HEK293 (cell line): ENCODE results near the gene ACP1.

Experiments used
- CTCF ChIA-PET: fragments of 350-600 bp; formaldehyde crosslinking; extraction: SDS; loops from one replicate; lab custom pipeline; 2021; ENCODE audit warnings: antibody characterized with exemption; lab: Yijun Ruan, JAX
- POLR2A ChIA-PET: fragments of 300-600 bp; formaldehyde crosslinking; extraction: SDS; loops from one replicate; lab custom pipeline; 2020; ENCODE audit warnings: antibody characterized with exemption, inconsistent platforms; lab: Yijun Ruan, JAX
- H3K27ac ChIP-seq: fragments of 200-500 bp; sonication (Bioruptor generic); 2 replicates; pipeline ENCODE4 v1.5.1; 2014; ENCODE audit warnings: low read depth, low read length, control low read depth, inconsistent platforms; ENCODE audit errors: extremely low read depth
- H3K36me3 ChIP-seq, 2 experiments: fragments of 200-500 bp in 1 of 2; sonication (Bioruptor generic) in 1 of 2; 1 replicate in 1 of 2; 2 replicates in 1 of 2; pipeline ENCODE4 v1.5.1; 2014 to 2017; ENCODE audit warnings: inconsistent platforms in 2 of 2, low read length in 2 of 2; ENCODE audit not compliant: control insufficient read depth in 2 of 2, insufficient read depth in 1 of 2
- H3K4me1 ChIP-seq: fragments of 200-500 bp; sonication (Bioruptor generic); 2 replicates; pipeline ENCODE4 v1.5.1; 2014; ENCODE audit warnings: mild to moderate bottlenecking, low read length, inconsistent platforms; ENCODE audit not compliant: control insufficient read depth, insufficient read depth
- H3K4me3 ChIP-seq: 2 replicates; pipeline ENCODE4 v1.5.1; 2011; ENCODE audit warnings: low read depth, mild to moderate bottlenecking, control low read depth, low read length, moderate library complexity
- H3K9me3 ChIP-seq: fragments of 200-500 bp; sonication (Bioruptor generic); 2 replicates; pipeline ENCODE4 v1.5.1; 2014; ENCODE audit warnings: low read depth, low read length, inconsistent platforms; ENCODE audit not compliant: control insufficient read depth, insufficient read depth
- GLIS1 ChIP-seq: fragments of 450-650 bp; formaldehyde crosslinking; IDR thresholded peaks from 2 replicates; pipeline ENCODE4 v1.5.1; 2016; ENCODE audit warnings: missing biosample characterization, missing genetic modification characterization
- HIC1 ChIP-seq: fragments of 450-650 bp; formaldehyde crosslinking; IDR thresholded peaks from 2 replicates; pipeline ENCODE4 v1.5.1; 2016; ENCODE audit warnings: missing biosample characterization, missing genetic modification characterization
- HOXD13 ChIP-seq: sonication (generic); formaldehyde crosslinking; IDR thresholded peaks from 2 replicates; pipeline ENCODE4 v1.8.0; 2022; ENCODE audit warnings: missing genetic modification reagents, borderline replicate concordance
- ZNF2 ChIP-seq: fragments of 450-650 bp; formaldehyde crosslinking; IDR thresholded peaks from 2 replicates; pipeline ENCODE4 v1.5.1; 2016; ENCODE audit warnings: missing biosample characterization, missing genetic modification characterization
- ZNF311 ChIP-seq: fragments of 450-650 bp; formaldehyde crosslinking; IDR thresholded peaks from 2 replicates; pipeline ENCODE4 v1.5.1; 2017; ENCODE audit warnings: missing biosample characterization, missing genetic modification characterization, borderline replicate concordance
- ZNF391 ChIP-seq: fragments of 450-650 bp; formaldehyde crosslinking; IDR thresholded peaks from 2 replicates; pipeline ENCODE4 v1.5.1; 2016; ENCODE audit warnings: low read depth, missing biosample characterization, missing genetic modification characterization, borderline replicate concordance
- ZNF501 ChIP-seq: fragments of 450-650 bp; formaldehyde crosslinking; IDR thresholded peaks from 2 replicates; pipeline ENCODE4 v1.5.1; 2016; ENCODE audit warnings: missing biosample characterization, missing genetic modification characterization
- ZNF660 ChIP-seq: fragments of 450-650 bp; IDR thresholded peaks from 2 replicates; pipeline ENCODE4 v1.5.1; 2018; ENCODE audit warnings: missing biosample characterization, mild to moderate bottlenecking, missing genetic modification characterization
- ZSCAN4 ChIP-seq: fragments of 450-650 bp; formaldehyde crosslinking; IDR thresholded peaks from 2 replicates; pipeline ENCODE4 v1.5.1; 2017; ENCODE audit warnings: missing biosample characterization, missing genetic modification characterization
- TF ChIP-seq, protein P1 (sequence below): fragments of 450-650 bp; formaldehyde crosslinking; IDR thresholded peaks from 2 replicates; pipeline ENCODE4 v1.5.1; 2016; ENCODE audit warnings: missing biosample characterization, missing genetic modification characterization
- TF ChIP-seq, protein P2 (sequence below): fragments of 450-650 bp; formaldehyde crosslinking; IDR thresholded peaks from 2 replicates; pipeline ENCODE4 v1.5.1; 2017; ENCODE audit warnings: missing biosample characterization, missing genetic modification characterization
- TF ChIP-seq, protein P3 (sequence below): fragments of 450-650 bp; formaldehyde crosslinking; IDR thresholded peaks from 2 replicates; pipeline ENCODE4 v1.5.1; 2016; ENCODE audit warnings: missing biosample characterization, missing genetic modification characterization

Gene ACP1

DNA sequence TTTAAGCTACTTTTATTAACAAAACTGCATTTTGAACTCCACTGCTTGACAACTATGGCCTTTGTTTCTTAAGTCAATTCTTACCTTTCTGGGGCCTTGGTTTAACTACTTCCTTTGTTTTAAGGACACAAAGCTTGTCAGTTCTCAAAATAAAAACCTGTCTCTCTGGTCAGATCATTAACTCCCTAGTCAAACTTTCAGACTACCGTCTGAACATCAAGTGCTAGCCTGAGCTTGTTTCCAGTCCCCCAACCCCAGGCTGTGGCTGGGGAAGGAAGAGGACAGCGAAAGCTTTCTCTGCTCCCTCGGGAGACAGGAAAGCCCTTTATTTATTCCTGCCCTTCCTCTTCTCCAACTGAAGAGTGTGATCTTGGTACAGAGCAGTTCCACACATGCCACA lies 2.6 kb upstream of the ACP1 start:
- Histone ChIP-seq H3K4me1 (peaks cover 4% of the 10 kb centered on the region; the same call in 1 of the 2 replicates), H3K4me3 (no peak overlapping the region), H3K9me3 (no peaks in the 10 kb centered on the region), H3K27ac (no peak overlapping the region), H3K36me3 (peaks cover 0 to 4% of the 10 kb centered on the region in 2 experiments; a peak in 1 of 3 replicates)
- TF ChIP-seq, protein P1, sequence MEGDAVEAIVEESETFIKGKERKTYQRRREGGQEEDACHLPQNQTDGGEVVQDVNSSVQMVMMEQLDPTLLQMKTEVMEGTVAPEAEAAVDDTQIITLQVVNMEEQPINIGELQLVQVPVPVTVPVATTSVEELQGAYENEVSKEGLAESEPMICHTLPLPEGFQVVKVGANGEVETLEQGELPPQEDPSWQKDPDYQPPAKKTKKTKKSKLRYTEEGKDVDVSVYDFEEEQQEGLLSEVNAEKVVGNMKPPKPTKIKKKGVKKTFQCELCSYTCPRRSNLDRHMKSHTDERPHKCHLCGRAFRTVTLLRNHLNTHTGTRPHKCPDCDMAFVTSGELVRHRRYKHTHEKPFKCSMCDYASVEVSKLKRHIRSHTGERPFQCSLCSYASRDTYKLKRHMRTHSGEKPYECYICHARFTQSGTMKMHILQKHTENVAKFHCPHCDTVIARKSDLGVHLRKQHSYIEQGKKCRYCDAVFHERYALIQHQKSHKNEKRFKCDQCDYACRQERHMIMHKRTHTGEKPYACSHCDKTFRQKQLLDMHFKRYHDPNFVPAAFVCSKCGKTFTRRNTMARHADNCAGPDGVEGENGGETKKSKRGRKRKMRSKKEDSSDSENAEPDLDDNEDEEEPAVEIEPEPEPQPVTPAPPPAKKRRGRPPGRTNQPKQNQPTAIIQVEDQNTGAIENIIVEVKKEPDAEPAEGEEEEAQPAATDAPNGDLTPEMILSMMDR (tag by site-specific recombination), result no peak
- no peak for TF ChIP-seq GLIS1
- no peak for TF ChIP-seq ZNF311 (tag by site-specific recombination)
- TF ChIP-seq, protein P2, sequence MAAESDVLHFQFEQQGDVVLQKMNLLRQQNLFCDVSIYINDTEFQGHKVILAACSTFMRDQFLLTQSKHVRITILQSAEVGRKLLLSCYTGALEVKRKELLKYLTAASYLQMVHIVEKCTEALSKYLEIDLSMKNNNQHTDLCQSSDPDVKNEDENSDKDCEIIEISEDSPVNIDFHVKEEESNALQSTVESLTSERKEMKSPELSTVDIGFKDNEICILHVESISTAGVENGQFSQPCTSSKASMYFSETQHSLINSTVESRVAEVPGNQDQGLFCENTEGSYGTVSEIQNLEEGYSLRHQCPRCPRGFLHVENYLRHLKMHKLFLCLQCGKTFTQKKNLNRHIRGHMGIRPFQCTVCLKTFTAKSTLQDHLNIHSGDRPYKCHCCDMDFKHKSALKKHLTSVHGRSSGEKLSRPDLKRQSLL, result no peak
- no peak for TF ChIP-seq HOXD13 (CRISPR knock-in tag)
- no peak for TF ChIP-seq ZNF660 (tag by site-specific recombination)
- TF ChIP-seq, protein P3, sequence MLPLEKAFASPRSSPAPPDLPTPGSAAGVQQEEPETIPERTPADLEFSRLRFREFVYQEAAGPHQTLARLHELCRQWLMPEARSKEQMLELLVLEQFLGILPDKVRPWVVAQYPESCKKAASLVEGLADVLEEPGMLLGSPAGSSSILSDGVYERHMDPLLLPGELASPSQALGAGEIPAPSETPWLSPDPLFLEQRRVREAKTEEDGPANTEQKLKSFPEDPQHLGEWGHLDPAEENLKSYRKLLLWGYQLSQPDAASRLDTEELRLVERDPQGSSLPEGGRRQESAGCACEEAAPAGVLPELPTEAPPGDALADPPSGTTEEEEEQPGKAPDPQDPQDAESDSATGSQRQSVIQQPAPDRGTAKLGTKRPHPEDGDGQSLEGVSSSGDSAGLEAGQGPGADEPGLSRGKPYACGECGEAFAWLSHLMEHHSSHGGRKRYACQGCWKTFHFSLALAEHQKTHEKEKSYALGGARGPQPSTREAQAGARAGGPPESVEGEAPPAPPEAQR (tag by site-specific recombination), result no peak
- no peak for TF ChIP-seq ZNF501 (tag by site-specific recombination)
- CTCF ChIA-PET, result interaction anchor here (0.7 to 1.3 kb wide), 2 partner anchors 11 to 16 kb away, joined by 3 to 4 read pairs; no protein-coding TSS in a partner anchor
- POLR2A ChIA-PET, result no interaction called here

- ChIA-PET CTCF (interaction anchor here (1.3 kb wide), 1 partner anchor 17 kb away, joined by 4 read pairs; no protein-coding TSS in a partner anchor), POLR2A (no interaction called here)
- TF ChIP-seq ZNF391 (tag by site-specific recombination), result no peak
- no peak for TF ChIP-seq HIC1 (tag by site-specific recombination)
- TF ChIP-seq ZNF2, result no peak
- TF ChIP-seq ZSCAN4 (tag by site-specific recombination), result no peak
- Histone ChIP-seq H3K9me3 (no peaks in the 10 kb centered on the region), H3K27ac (no peak overlapping the region), H3K4me1 (peaks cover 4% of the 10 kb centered on the region; the same call in 1 of the 2 replicates), H3K36me3 (peaks cover 0 to 4% of the 10 kb centered on the region in 2 experiments; a peak in 1 of 3 replicates), H3K4me3 (no peak overlapping the region)
These were observed 1.6 kb upstream of the ACP1 start for GRCh38 chr2:263022-263738.
